Measurements from ENCODE around the gene ARMC9.

The ARMC9 gene

GRCh38 chr2:231308219-231308618, 109.8 kb downstream of the ARMC9 start:
- Mint-ChIP-seq H3K27me3 (no peaks in the 10 kb centered on the region), H3K36me3 (ENCODE audit: low read depth) (no peaks in the 10 kb centered on the region), H3K9me3 (no peaks in the 10 kb centered on the region), H3K4me1 (ENCODE audit: low read depth) (no peaks in the 10 kb centered on the region), H3K27ac (no peak overlapping the region), H3K4me3 (no peak overlapping the region)
- no peak for DNase-seq

GRCh38 chr2:231308631-231309428, 110.4 kb downstream of the ARMC9 start:
- H3K4me3 Mint-ChIP-seq, result no peak overlapping the region
- H3K27me3 Mint-ChIP-seq, result no peaks in the 10 kb centered on the region
- no peaks in the 10 kb centered on the region for H3K36me3 Mint-ChIP-seq (ENCODE audit: low read depth)
- DNase-seq, result no peak
- no peaks in the 10 kb centered on the region for H3K9me3 Mint-ChIP-seq
- no peaks in the 10 kb centered on the region for H3K4me1 Mint-ChIP-seq (ENCODE audit: low read depth)
- H3K27ac Mint-ChIP-seq, result no peak overlapping the region

GRCh38 chr2:231312066-231312465, 113.6 kb downstream of the ARMC9 start:
- Mint-ChIP-seq H3K4me3 (no peak overlapping the region), H3K4me1 (ENCODE audit: low read depth) (no peaks in the 10 kb centered on the region), H3K36me3 (ENCODE audit: low read depth) (no peaks in the 10 kb centered on the region), H3K9me3 (peaks cover 4% of the 10 kb centered on the region), H3K27me3 (no peaks in the 10 kb centered on the region), H3K27ac (no peak overlapping the region)
- DNase-seq, result no peak

GRCh38 chr2:231315896-231316295, 117.5 kb downstream of the ARMC9 start:
- DNase-seq, result no peak
- no peak overlapping the region for H3K4me3 Mint-ChIP-seq
- H3K27ac Mint-ChIP-seq, result no peak overlapping the region
- H3K27me3 Mint-ChIP-seq, result no peaks in the 10 kb centered on the region
- no peaks in the 10 kb centered on the region for H3K4me1 Mint-ChIP-seq (ENCODE audit: low read depth)
- H3K9me3 Mint-ChIP-seq, result peaks cover 13% of the 10 kb centered on the region
- no peaks in the 10 kb centered on the region for H3K36me3 Mint-ChIP-seq (ENCODE audit: low read depth)

GRCh38 chr2:231317579-231317978, 119.1 kb downstream of the ARMC9 start:
- no peak for DNase-seq
- H3K36me3 Mint-ChIP-seq (ENCODE audit: low read depth), result no peaks in the 10 kb centered on the region
- peaks cover 15% of the 10 kb centered on the region for H3K27me3 Mint-ChIP-seq
- H3K27ac Mint-ChIP-seq, result no peak overlapping the region
- H3K4me3 Mint-ChIP-seq, result no peak overlapping the region
- H3K4me1 Mint-ChIP-seq (ENCODE audit: low read depth), result peaks cover 3% of the 10 kb centered on the region
- peaks cover 13% of the 10 kb centered on the region for H3K9me3 Mint-ChIP-seq

GRCh38 chr2:231318436-231318835, 120.0 kb downstream of the ARMC9 start:
- Mint-ChIP-seq H3K27me3 (peaks cover 18% of the 10 kb centered on the region), H3K4me1 (ENCODE audit: low read depth) (peaks cover 3% of the 10 kb centered on the region), H3K4me3 (no peak overlapping the region)

GRCh38 chr2:231318954-231319353, 120.5 kb downstream of the ARMC9 start:
- peaks cover 18% of the 10 kb centered on the region for H3K27me3 Mint-ChIP-seq
- no peak overlapping the region for H3K27ac Mint-ChIP-seq
- no peak for DNase-seq
- no peaks in the 10 kb centered on the region for H3K36me3 Mint-ChIP-seq (ENCODE audit: low read depth)
- H3K4me1 Mint-ChIP-seq (ENCODE audit: low read depth), result peaks cover 3% of the 10 kb centered on the region
- peaks cover 13% of the 10 kb centered on the region for H3K9me3 Mint-ChIP-seq
- no peak overlapping the region for H3K4me3 Mint-ChIP-seq

More at GRCh38 chr2:231318436-231318835, 120.0 kb downstream of the ARMC9 start:
- Mint-ChIP-seq H3K36me3 (ENCODE audit: low read depth) (no peaks in the 10 kb centered on the region), H3K9me3 (peaks cover 13% of the 10 kb centered on the region), H3K27ac (no peak overlapping the region)
- DNase-seq, result no peak

- Mint-ChIP-seq H3K4me3 (no peak overlapping the region), H3K27me3 (peaks cover 18% of the 10 kb centered on the region), H3K4me1 (ENCODE audit: low read depth) (peaks cover 3% of the 10 kb centered on the region), H3K36me3 (ENCODE audit: low read depth) (no peaks in the 10 kb centered on the region), H3K9me3 (peaks cover 13% of the 10 kb centered on the region), H3K27ac (no peak overlapping the region)
- no peak for DNase-seq
Measured at GRCh38 chr2:231319867-231320266, 121.4 kb downstream of the ARMC9 start.

GRCh38 chr2:231321021-231321420, 122.6 kb downstream of the ARMC9 start:
- no peak for DNase-seq
- Mint-ChIP-seq H3K4me1 (ENCODE audit: low read depth) (peaks cover 3% of the 10 kb centered on the region), H3K27ac (no peak overlapping the region), H3K9me3 (peaks cover 13% of the 10 kb centered on the region), H3K4me3 (no peak overlapping the region), H3K27me3 (peaks cover 18% of the 10 kb centered on the region), H3K36me3 (ENCODE audit: low read depth) (no peaks in the 10 kb centered on the region)

GRCh38 chr2:231321556-231322334, 123.3 kb downstream of the ARMC9 start:
- no peak for DNase-seq
- Mint-ChIP-seq H3K9me3 (peaks cover 11% of the 10 kb centered on the region), H3K27ac (no peak overlapping the region), H3K27me3 (peaks cover 18% of the 10 kb centered on the region), H3K36me3 (ENCODE audit: low read depth) (no peaks in the 10 kb centered on the region), H3K4me3 (no peak overlapping the region), H3K4me1 (ENCODE audit: low read depth) (peaks cover 3% of the 10 kb centered on the region)

- Mint-ChIP-seq H3K36me3 (ENCODE audit: low read depth) (no peaks in the 10 kb centered on the region), H3K27me3 (peaks cover 18% of the 10 kb centered on the region), H3K4me3 (no peak overlapping the region), H3K27ac (no peak overlapping the region), H3K4me1 (ENCODE audit: low read depth) (peaks cover 3% of the 10 kb centered on the region), H3K9me3 (peaks cover 4% of the 10 kb centered on the region)
- DNase-seq, result no peak
Measured at GRCh38 chr2:231323316-231323715, 124.9 kb downstream of the ARMC9 start.

GRCh38 chr2:231325826-231326225, 127.4 kb downstream of the ARMC9 start:
- no peaks in the 10 kb centered on the region for H3K36me3 Mint-ChIP-seq (ENCODE audit: low read depth)

GRCh38 chr2:231326404-231326803, 128.0 kb downstream of the ARMC9 start:
- no peak overlapping the region for H3K4me3 Mint-ChIP-seq
- peaks cover 3% of the 10 kb centered on the region for H3K4me1 Mint-ChIP-seq (ENCODE audit: low read depth)
- H3K36me3 Mint-ChIP-seq (ENCODE audit: low read depth), result no peaks in the 10 kb centered on the region
- H3K27me3 Mint-ChIP-seq, result peaks cover 15% of the 10 kb centered on the region
- DNase-seq, result no peak
- no peak overlapping the region for H3K27ac Mint-ChIP-seq
- H3K9me3 Mint-ChIP-seq, result no peaks in the 10 kb centered on the region

More at GRCh38 chr2:231325826-231326225, 127.4 kb downstream of the ARMC9 start:
- H3K9me3 Mint-ChIP-seq, result no peaks in the 10 kb centered on the region
- DNase-seq, result no peak
- H3K27ac Mint-ChIP-seq, result no peak overlapping the region
- peaks cover 3% of the 10 kb centered on the region for H3K4me1 Mint-ChIP-seq (ENCODE audit: low read depth)
- no peak overlapping the region for H3K4me3 Mint-ChIP-seq
- H3K27me3 Mint-ChIP-seq, result peaks cover 18% of the 10 kb centered on the region

- Mint-ChIP-seq H3K9me3 (no peaks in the 10 kb centered on the region), H3K27me3 (no peaks in the 10 kb centered on the region), H3K4me3 (no peak overlapping the region), H3K4me1 (ENCODE audit: low read depth) (no peaks in the 10 kb centered on the region), H3K27ac (no peak overlapping the region), H3K36me3 (ENCODE audit: low read depth) (no peaks in the 10 kb centered on the region)
- no peak for DNase-seq
Measured at GRCh38 chr2:231330311-231330710, 131.9 kb downstream of the ARMC9 start.

GRCh38 chr2:231331533-231331932, 133.1 kb downstream of the ARMC9 start:
- H3K36me3 Mint-ChIP-seq (ENCODE audit: low read depth), result no peaks in the 10 kb centered on the region
- no peak for DNase-seq
- no peak overlapping the region for H3K4me3 Mint-ChIP-seq
- no peaks in the 10 kb centered on the region for H3K9me3 Mint-ChIP-seq
- no peaks in the 10 kb centered on the region for H3K27me3 Mint-ChIP-seq
- no peak overlapping the region for H3K27ac Mint-ChIP-seq
- no peaks in the 10 kb centered on the region for H3K4me1 Mint-ChIP-seq (ENCODE audit: low read depth)

Data from activated T-cell treated with anti-CD3 and anti-CD28 coated beads, Interleukin-2, amount 50 U/mL, for 24 hours (primary cell).